T47D (cell line): ENCODE measurements around the gene C3orf33.
A peak's percentile ranks its signal among the peaks of the same experiment; 100 is the strongest.

Experiments used
- DNase-seq, 2 experiments: peaks; one replicate each; pipeline versions ENCODE4 v3.0.0 to v3.0.0-alpha.2; 2011 to 2012; ENCODE audit warnings: low read depth in 1 of 2, low spot score in 1 of 2
- JUND ChIP-seq: IDR thresholded peaks from 2 replicates; pipeline ENCODE4 v1.6.1; 2012; ENCODE audit warnings: low read depth
- in situ Hi-C: cut with HindIII; loops from 2 replicates; pipeline ENCODE4 v1.10.0; 2016; ENCODE audit warnings: low sequenced_read_pairs, low pct_unique_long_range_greater_than_20kb

C3orf33 gene

DNA sequence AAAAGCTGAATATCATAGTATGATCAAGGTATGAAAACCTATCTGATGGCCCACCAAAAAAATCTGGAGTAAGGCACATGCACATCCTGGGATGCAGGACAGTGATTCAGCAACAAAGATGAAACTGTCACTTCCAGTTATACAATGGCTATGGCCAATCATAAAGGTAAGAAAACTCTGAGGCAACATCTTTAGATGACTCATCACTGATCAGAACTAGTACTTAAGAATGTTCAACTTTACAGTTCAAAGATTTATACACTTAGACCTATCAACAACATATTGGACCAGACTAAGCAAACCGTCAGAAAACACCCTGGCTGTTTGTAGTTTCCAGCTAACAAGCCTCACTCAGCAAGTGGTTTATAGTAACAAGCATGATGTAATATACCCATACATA is 39.9 kb downstream of the C3orf33 start:
- DNase-seq, result no peak
- TF ChIP-seq JUND, result no peak
- in situ Hi-C loops, result no loop called here

DNA sequence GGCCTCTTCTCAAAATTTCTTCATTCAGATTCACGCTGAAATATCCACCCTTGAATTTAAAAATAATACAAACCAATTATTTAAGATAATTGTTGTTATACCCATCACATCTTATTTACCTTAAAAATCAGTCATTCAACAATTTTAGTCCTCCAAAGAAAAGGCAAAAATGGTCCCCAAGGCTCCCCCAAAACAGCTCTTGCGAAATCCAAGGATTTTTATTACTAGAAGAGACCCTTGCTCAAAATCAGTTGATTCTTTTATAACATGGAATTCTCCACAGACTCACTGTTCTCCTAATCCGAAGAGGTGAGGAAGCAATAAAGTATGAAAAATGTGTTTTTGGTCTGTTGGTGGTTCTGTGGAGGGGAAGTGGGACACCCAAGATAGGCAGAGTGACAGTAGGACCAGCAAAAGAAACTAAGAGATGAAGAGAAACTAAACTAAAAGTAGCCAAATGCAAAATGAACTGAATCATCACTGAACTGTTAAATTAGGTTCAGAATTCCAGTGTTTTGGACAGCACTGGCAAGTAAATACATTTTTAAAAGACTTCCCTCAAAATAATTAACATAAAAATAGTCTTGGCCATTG is 42.1 kb downstream of the C3orf33 start:
- in situ Hi-C loops, result no loop called here
- no peak for DNase-seq
- no peak for TF ChIP-seq JUND

- TF ChIP-seq JUND, result no peak
- in situ Hi-C loops, result no loop called here
- DNase-seq, result no peak
Observed at GRCh38 chr3:155760653-155761052, 45.4 kb downstream of the C3orf33 start.

GRCh38 chr3:155757577-155757976 is 48.5 kb downstream of the C3orf33 start:
- in situ Hi-C loops, result no loop called here
- DNase-seq, result no peak
- TF ChIP-seq JUND, result no peak

GRCh38 chr3:155753038-155753639 is 52.9 kb downstream of the C3orf33 start:
- in situ Hi-C loops, result no loop called here
- no peak for TF ChIP-seq JUND
- DNase-seq, result peak in 1 of 2 experiments; percentile 73

DNA sequence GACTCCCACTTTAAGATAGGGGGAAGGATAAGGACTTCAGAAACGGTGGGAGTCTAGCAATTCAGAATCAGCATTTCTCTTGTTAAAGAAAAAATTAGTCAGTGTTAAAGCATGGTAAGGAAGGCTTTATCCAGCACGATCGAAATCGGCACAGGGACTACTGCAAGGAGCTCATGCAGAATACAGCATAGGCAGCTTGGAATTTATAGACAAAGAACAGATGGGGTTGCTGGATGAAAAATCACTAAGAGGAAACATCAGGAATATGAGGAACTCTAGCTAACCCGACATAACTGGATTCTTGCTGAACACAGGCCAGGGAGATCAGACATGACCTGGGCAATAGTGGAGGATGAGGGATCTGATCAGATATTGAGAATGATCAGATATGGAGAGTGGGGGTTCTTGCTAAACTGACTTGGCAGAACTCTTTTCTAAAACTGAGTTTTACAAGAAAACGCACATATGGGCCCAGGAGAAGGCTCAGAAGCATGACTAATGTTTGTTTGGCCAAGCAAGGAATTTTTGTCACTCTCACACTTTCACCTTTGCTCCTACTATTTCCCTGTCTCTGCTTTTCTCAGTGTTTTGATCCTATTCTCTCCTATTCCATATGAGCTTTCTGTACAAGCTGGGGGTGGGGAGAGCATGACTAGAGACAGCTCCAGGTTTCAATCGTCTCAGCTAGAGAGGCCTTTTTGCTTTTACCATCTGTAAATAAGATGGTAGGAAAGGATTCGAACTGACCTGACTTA is 57.3 kb downstream of the C3orf33 start:
- TF ChIP-seq JUND, result no peak
- DNase-seq, result no peak
- in situ Hi-C loops, result no loop called here

DNA sequence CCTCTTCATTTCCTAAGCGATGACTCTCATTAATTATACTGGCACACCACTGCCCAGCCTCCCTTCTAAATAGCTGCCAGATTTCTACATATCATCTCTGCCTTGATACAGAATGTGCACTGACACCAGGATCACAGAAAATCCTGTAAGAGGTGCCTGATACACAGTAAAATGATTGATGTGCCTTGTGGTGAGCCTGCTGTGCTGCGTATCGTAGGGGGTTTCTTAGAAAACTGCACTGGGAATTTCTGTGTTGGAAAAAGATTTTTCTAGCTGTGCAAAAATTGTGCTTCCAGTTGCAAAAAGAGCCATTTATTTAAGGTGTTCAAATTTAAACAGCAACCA is 58.2 kb downstream of the C3orf33 start:
- in situ Hi-C loops, result no loop called here
- no peak for TF ChIP-seq JUND
- DNase-seq, result no peak

DNA sequence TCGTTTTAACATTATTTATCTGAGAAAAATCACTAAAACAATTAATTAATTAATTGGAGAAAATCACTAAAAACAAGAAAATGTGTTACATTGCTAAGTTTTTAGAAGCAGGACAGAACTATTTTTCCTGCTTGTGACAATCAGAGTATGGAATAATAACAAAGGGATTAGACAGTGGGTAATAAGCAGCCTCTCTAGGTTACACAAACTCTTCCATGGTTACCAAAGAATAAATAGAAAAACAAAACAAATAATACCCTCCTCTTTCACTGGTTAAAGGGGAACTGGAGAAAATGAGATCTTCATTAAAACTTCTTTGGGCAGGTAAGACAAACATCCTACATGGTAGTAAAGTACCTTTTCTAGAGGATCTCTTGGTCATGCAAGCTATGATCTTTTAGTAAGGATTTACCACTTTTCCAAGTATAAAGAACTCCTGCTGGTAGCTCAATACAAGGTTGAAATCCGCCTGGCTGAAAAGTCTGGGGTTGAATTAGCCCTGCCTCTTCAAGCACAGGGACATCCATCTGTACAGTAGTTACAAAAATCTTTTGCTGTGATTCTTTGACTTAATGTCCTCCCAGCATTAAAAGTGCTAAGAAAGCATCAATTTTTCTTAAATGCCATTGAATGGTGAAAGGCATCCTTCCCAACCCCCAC is 58.7 kb downstream of the C3orf33 start:
- DNase-seq, result no peak
- no peak for TF ChIP-seq JUND
- in situ Hi-C loops, result no loop called here

- in situ Hi-C loops, result no loop called here
- TF ChIP-seq JUND, result no peak
- DNase-seq, result no peak
Observed at GRCh38 chr3:155746703-155747102, 59.4 kb downstream of the C3orf33 start.

DNA sequence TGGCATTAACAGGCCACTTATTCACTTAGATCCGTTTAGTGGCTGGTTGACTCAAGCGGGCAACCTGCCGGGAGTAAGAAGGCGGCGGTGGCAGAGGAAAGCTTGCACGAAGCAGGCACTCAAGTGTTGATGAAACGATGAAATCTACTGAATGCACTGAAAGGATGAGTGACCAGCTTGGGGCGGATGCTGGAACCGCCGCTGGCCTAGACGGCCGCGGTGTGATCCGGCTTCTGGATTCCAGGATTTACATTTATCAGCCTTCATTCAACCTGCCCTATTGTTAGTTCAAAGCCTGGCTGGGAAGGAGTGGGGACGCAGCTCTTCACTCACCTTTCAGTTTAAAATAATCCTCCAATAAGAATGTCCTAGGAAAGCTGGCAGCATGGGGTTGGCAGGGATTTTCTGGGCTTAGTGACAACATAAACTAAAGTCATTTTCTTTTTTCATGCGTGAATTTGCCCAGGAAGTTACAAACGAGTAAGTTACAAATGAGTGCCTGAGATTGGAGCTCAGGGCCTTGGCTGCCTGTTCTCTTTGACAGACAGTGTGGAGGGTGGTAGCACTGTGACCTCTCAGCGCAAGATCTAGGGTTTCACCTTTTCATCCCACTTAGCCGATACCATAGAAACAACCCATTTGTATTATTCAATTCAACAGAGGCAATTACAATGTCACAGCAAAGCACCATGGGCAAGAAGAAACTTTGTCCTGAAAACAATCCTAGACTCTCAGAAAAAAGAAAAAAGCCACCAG is 60.1 kb downstream of the C3orf33 start:
- TF ChIP-seq JUND, result no peak
- peak; percentile 63 to 75 for DNase-seq
- in situ Hi-C loops, result no loop called here

- TF ChIP-seq JUND, result no peak
- DNase-seq, result peak; percentile 78 to 93
- in situ Hi-C loops, result no loop called here
Observed at GRCh38 chr3:155744626-155745324, 61.3 kb downstream of the C3orf33 start, which contains the start of gene PLCH1. TSS of gene PLCH1 (minus strand) at chr3:155745071. CDS start at chr3:155704224, 40,847 bp downstream.
